HEK293 (cell line): Measurements from ENCODE around the gene CIZ1.

Experiments used
- CTCF ChIA-PET: fragments of 350-600 bp; formaldehyde crosslinking; extraction: SDS; loops from one replicate; lab custom pipeline; 2021; ENCODE audit warnings: antibody characterized with exemption; lab: Yijun Ruan, JAX
- POLR2A ChIA-PET: fragments of 300-600 bp; formaldehyde crosslinking; extraction: SDS; loops from one replicate; lab custom pipeline; 2020; ENCODE audit warnings: antibody characterized with exemption, inconsistent platforms; lab: Yijun Ruan, JAX
- H3K27ac ChIP-seq: fragments of 200-500 bp; sonication (Bioruptor generic); 2 replicates; pipeline ENCODE4 v1.5.1; 2014; ENCODE audit warnings: low read depth, low read length, control low read depth, inconsistent platforms; ENCODE audit errors: extremely low read depth
- H3K36me3 ChIP-seq, 2 experiments: fragments of 200-500 bp in 1 of 2; sonication (Bioruptor generic) in 1 of 2; 1 replicate in 1 of 2; 2 replicates in 1 of 2; pipeline ENCODE4 v1.5.1; 2014 to 2017; ENCODE audit warnings: inconsistent platforms in 2 of 2, low read length in 2 of 2; ENCODE audit not compliant: control insufficient read depth in 2 of 2, insufficient read depth in 1 of 2
- H3K4me1 ChIP-seq: fragments of 200-500 bp; sonication (Bioruptor generic); 2 replicates; pipeline ENCODE4 v1.5.1; 2014; ENCODE audit warnings: mild to moderate bottlenecking, low read length, inconsistent platforms; ENCODE audit not compliant: control insufficient read depth, insufficient read depth
- H3K4me3 ChIP-seq: 2 replicates; pipeline ENCODE4 v1.5.1; 2011; ENCODE audit warnings: low read depth, mild to moderate bottlenecking, control low read depth, low read length, moderate library complexity
- H3K9me3 ChIP-seq: fragments of 200-500 bp; sonication (Bioruptor generic); 2 replicates; pipeline ENCODE4 v1.5.1; 2014; ENCODE audit warnings: low read depth, low read length, inconsistent platforms; ENCODE audit not compliant: control insufficient read depth, insufficient read depth
- GLIS2 ChIP-seq: fragments of 450-650 bp; formaldehyde crosslinking; IDR thresholded peaks from 2 replicates; pipeline ENCODE4 v1.5.1; 2016; ENCODE audit warnings: missing biosample characterization, missing genetic modification characterization
- PRDM1 ChIP-seq: fragments of 450-650 bp; formaldehyde crosslinking; IDR thresholded peaks from 2 replicates; pipeline ENCODE4; 2016; ENCODE audit warnings: missing biosample characterization, missing genetic modification characterization
- PRDM4 ChIP-seq: fragments of 450-650 bp; formaldehyde crosslinking; IDR thresholded peaks from 2 replicates; pipeline ENCODE4 v1.5.1; 2017; ENCODE audit warnings: missing biosample characterization, missing genetic modification characterization
- TCF7L2 ChIP-seq: IDR thresholded peaks from 2 replicates; pipeline ENCODE4 v1.6.1; 2011; ENCODE audit warnings: low read depth, mild to moderate bottlenecking, inconsistent platforms, low read length, moderate library complexity, borderline replicate concordance
- ZBTB21 ChIP-seq: fragments of 450-650 bp; formaldehyde crosslinking; IDR thresholded peaks from 2 replicates; pipeline ENCODE4 v1.5.1; 2017; ENCODE audit warnings: missing biosample characterization, missing genetic modification characterization
- ZBTB48 ChIP-seq: fragments of 450-650 bp; formaldehyde crosslinking; IDR thresholded peaks from 2 replicates; pipeline ENCODE4 v1.5.1; 2016; ENCODE audit warnings: missing biosample characterization, missing genetic modification characterization
- ZFHX2 ChIP-seq: fragments of 450-650 bp; formaldehyde crosslinking; conservative IDR thresholded peaks from 2 replicates; pipeline ENCODE4 v1.5.1; 2016; ENCODE audit warnings: missing biosample characterization, missing genetic modification characterization
- ZNF114 ChIP-seq: fragments of 450-650 bp; formaldehyde crosslinking; IDR thresholded peaks from 2 replicates; pipeline ENCODE4 v1.5.0; 2017; ENCODE audit warnings: missing biosample characterization, missing genetic modification characterization
- ZNF16 ChIP-seq: fragments of 450-650 bp; formaldehyde crosslinking; IDR thresholded peaks from 2 replicates; pipeline ENCODE4 v1.5.1; 2016; ENCODE audit warnings: low read depth, missing biosample characterization, missing genetic modification characterization
- ZNF221 ChIP-seq: fragments of 450-650 bp; formaldehyde crosslinking; IDR thresholded peaks from 2 replicates; pipeline ENCODE4 v1.5.1; 2017; ENCODE audit warnings: missing biosample characterization, missing genetic modification characterization, borderline replicate concordance
- ZNF404 ChIP-seq: fragments of 450-650 bp; formaldehyde crosslinking; IDR thresholded peaks from 2 replicates; pipeline ENCODE4 v1.5.1; 2017; ENCODE audit warnings: missing biosample characterization, missing genetic modification characterization
- ZNF473 ChIP-seq: fragments of 450-650 bp; formaldehyde crosslinking; IDR thresholded peaks from 2 replicates; pipeline ENCODE4 v1.5.1; 2017; ENCODE audit warnings: missing biosample characterization, missing genetic modification characterization
- ZNF513 ChIP-seq: fragments of 450-650 bp; IDR thresholded peaks from 2 replicates; pipeline ENCODE4 v1.5.1; 2018; ENCODE audit warnings: missing biosample characterization, missing genetic modification characterization
- TF ChIP-seq, protein P1 (sequence below): fragments of 450-650 bp; formaldehyde crosslinking; IDR thresholded peaks from 2 replicates; pipeline ENCODE4 v1.5.1; 2016; ENCODE audit warnings: missing biosample characterization, missing genetic modification characterization
- TF ChIP-seq, protein P2 (sequence below): fragments of 450-650 bp; formaldehyde crosslinking; IDR thresholded peaks from 2 replicates; pipeline ENCODE4 v1.5.1; 2016; ENCODE audit warnings: missing biosample characterization, missing genetic modification characterization

Gene CIZ1

GRCh38 chr9:128233817-128234406 is 42.5 kb upstream of the CIZ1 start (continued):
- TF ChIP-seq, protein P1, sequence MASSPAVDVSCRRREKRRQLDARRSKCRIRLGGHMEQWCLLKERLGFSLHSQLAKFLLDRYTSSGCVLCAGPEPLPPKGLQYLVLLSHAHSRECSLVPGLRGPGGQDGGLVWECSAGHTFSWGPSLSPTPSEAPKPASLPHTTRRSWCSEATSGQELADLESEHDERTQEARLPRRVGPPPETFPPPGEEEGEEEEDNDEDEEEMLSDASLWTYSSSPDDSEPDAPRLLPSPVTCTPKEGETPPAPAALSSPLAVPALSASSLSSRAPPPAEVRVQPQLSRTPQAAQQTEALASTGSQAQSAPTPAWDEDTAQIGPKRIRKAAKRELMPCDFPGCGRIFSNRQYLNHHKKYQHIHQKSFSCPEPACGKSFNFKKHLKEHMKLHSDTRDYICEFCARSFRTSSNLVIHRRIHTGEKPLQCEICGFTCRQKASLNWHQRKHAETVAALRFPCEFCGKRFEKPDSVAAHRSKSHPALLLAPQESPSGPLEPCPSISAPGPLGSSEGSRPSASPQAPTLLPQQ, result no peak
- TF ChIP-seq ZNF221 (tag by site-specific recombination), result no peak
- no peak for TF ChIP-seq ZNF114 (tag by site-specific recombination)
- no peak for TF ChIP-seq ZNF513 (tag by site-specific recombination)
- no peak for TF ChIP-seq ZBTB21 (tag by site-specific recombination)
- TF ChIP-seq ZNF16 (tag by site-specific recombination), result no peak
- no peak for TF ChIP-seq PRDM1 (tag by site-specific recombination)
- TF ChIP-seq ZBTB48 (tag by site-specific recombination), result no peak
- TF ChIP-seq, protein P2, sequence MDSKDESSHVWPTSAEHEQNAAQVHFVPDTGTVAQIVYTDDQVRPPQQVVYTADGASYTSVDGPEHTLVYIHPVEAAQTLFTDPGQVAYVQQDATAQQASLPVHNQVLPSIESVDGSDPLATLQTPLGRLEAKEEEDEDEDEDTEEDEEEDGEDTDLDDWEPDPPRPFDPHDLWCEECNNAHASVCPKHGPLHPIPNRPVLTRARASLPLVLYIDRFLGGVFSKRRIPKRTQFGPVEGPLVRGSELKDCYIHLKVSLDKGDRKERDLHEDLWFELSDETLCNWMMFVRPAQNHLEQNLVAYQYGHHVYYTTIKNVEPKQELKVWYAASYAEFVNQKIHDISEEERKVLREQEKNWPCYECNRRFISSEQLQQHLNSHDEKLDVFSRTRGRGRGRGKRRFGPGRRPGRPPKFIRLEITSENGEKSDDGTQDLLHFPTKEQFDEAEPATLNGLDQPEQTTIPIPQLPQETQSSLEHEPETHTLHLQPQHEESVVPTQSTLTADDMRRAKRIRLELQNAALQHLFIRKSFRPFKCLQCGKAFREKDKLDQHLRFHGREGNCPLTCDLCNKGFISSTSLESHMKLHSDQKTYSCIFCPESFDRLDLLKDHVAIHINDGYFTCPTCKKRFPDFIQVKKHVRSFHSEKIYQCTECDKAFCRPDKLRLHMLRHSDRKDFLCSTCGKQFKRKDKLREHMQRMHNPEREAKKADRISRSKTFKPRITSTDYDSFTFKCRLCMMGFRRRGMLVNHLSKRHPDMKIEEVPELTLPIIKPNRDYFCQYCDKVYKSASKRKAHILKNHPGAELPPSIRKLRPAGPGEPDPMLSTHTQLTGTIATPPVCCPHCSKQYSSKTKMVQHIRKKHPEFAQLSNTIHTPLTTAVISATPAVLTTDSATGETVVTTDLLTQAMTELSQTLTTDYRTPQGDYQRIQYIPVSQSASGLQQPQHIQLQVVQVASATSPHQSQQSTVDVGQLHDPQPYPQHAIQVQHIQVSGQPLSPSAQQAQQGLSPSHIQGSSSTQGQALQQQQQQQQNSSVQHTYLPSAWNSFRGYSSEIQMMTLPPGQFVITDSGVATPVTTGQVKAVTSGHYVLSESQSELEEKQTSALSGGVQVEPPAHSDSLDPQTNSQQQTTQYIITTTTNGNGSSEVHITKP (tag by site-specific recombination), result no peak
- no peak for TF ChIP-seq PRDM4

- no peak overlapping the region for H3K27ac ChIP-seq
- CTCF ChIA-PET, result interaction anchor here (0.6 to 0.8 kb wide), 4 partner anchors 10 to 447 kb away, joined by 3 to 6 read pairs (median 5); partner anchors contain the start of gene CDK9
- no peak overlapping the region for H3K4me3 ChIP-seq
- H3K36me3 ChIP-seq, result peaks cover 0 to 3% of the 10 kb centered on the region in 2 experiments; a peak in 2 of 3 replicates
- no peaks in the 10 kb centered on the region for H3K9me3 ChIP-seq
- POLR2A ChIA-PET, result interaction anchor here (0.8 kb wide), 1 partner anchor 17 kb away, joined by 3 read pairs; no protein-coding TSS in a partner anchor
- H3K4me1 ChIP-seq, result no peaks in the 10 kb centered on the region
- TF ChIP-seq ZFHX2 (tag by site-specific recombination) (no peak), ZNF404 (tag by site-specific recombination) (no peak), TCF7L2 (no peak), GLIS2 (tag by site-specific recombination) (no peak), ZNF473 (tag by site-specific recombination) (no peak)
Measured at GRCh38 chr9:128232528-128233428, 41.4 kb upstream of the CIZ1 start.
